GM12891 (cell line): ENCODE measurements around the gene CDH13.

Source experiments
- POLR2A ChIP-seq: IDR thresholded peaks from 2 replicates; pipeline ENCODE4 v1.6.1; 2011; ENCODE audit warnings: low read depth, low read length, control low read depth
- SPI1 ChIP-seq: IDR thresholded peaks from 2 replicates; pipeline ENCODE4 v1.6.1; 2011; ENCODE audit warnings: low read depth, low read length, control low read depth
- TAF1 ChIP-seq: IDR thresholded peaks from 2 replicates; pipeline ENCODE4 v1.6.1; 2011; ENCODE audit warnings: low read depth, low read length, control low read depth

- TF ChIP-seq POLR2A (no peak), TAF1 (no peak), SPI1 (no peak)
Observed at GRCh38 chr16:83830091-83830768, 1203.5 kb downstream of the CDH13 start.
